NAMALWA (cell line): ENCODE measurements around the gene ZYG11B.
"Not testable (repeated sequence)": the region's sequence is repeated elsewhere in the genome, so short reads cannot be mapped to it uniquely, and the experiment has no call there.

ENCODE experiments used
- DNase-seq: peaks from one replicate; pipeline ENCODE4 v3.0.0-alpha.2; 2015; ENCODE audit warnings: low spot score

Gene ZYG11B

DNA sequence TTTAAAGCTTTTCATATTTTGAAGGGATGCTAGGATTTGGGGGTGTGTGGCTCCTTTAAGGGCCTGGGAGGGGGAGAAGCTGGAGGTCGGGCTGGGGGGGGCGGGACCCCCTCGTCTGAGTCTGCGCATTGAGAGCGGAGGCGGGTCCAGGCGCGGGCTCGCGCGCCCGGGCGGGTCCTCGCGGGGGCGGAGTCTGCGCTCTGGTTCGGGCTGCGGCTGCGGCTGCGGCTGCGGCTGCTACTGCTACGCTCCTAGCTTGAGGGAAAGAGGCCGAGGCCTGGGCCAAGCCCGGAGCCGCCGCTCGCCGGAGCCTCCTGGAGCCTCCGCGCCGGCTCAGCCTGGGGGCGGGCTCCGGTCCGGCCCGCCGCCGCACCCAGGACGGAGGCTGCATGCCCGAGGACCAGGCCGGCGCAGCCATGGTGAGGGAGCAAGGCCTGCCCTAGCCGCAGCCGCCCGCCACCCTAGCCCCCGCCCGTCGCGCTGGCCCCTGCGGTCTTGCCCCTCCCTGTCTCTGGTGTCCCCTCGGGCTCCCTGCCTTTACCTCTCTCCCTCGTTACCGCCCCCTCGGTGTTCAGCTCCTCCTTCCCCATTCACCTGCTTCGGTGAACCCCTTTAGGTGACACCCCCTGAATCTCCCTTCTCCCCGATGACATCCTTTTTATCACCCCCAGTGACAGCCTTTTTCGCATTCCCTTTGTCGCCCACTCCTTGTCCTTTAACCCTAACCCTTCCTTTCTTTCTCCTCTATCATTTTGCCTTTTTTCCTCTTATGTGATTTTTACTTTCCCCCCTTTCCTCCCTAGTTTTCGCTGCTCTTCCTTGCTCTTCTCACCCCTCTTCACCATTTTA, at the start of gene ZYG11B:
Gene ZYG11B, plus strand, starts transcription at position 189 of the 849 bp plus-strand sequence. Its CDS starts 201 bp downstream, at position 390.
- DNase-seq = peak; percentile 90

DNA sequence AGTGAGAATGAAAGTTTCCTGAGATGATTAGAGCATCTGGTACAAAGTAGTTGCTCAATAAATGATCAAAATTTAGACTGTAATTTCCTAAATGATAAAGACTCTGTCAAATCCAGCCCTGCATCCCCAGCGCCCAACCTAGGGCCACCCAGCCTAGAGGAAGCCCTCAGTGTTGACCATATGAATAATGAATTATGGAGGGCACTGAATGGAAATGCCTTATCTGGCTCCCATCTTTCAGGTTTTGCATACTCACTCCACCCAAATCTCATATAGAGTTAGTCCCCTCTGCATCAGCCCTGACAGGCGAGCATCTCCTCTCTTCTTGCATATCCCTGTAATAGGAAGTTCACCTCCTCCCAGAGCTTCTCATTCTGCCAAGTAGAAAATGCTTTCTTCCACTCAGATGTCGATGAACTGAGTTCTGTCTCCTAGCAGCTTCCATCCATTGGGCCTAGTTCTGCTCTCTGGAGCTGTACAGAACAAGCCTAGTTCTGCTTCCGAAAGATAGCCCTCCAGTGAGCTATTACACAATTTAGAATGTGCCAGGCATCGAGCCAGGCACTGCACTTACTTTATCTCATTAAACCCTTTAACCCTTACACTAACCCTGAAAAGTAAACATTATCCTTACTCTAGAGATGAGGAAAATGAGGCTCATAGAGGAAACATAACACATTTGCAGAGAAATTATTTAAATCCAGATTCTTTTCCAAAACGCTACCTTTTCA, 49.0 kb upstream of the ZYG11B start:
- DNase-seq = no peak

DNA sequence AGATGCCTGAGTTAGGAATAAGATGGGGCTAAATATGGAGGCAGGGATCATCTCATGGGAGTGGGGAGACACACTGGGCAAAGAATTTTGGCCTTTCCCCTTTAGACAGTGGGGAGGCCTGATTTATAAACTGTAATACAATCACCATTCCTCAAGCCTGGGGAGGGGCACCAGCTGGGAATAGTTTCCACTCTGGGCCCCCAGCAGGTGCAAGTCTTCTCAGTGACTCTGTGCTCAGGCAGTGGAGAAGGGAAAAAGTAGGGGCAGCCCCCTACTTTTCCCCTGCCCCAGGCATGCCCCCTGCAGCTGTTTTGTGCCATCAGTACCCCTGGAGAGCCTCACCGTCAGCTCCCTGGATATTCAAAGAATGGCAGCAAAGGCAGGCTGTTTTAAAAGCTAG, 47.2 kb upstream of the ZYG11B start:
- DNase-seq = no peak

DNA sequence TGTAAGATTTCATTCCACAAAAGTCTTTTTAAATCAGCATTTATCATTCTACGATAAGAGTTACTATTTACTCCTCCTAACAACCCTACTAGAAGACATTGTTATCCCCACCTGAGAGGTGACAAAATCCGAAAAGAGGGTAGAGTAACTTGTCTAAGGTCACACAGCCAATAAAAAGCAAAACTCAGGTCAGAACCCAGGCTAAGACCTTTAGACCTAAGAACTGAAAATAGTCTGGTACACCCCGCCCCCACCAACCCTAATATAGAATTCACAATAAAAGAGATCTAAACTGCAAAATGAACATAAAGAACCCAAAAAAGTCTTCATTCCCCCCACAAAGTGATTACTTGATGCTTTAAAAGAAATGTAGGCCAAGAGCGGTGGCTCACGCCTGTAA, 46.8 kb upstream of the ZYG11B start:
- no peak for DNase-seq

DNA sequence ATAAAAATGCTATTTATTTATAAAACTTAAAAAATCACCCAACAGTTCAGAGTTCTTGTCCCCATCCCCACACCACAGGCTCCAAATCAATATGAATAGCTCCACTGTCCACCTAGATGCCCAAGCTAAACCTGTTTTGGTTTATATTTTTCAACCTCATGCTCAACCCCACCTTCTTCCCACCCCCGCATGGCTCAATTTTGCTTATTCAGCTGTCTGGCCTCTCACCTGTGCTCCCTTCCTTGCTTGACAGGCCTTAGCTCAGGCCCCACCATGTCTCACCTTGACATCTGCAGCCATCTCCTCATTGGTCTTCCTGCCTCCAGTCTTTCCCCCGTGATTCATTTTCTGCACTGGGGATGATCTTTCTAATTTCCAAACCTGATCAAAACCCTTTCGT, 45.9 kb upstream of the ZYG11B start:
- DNase-seq = no peak

DNA sequence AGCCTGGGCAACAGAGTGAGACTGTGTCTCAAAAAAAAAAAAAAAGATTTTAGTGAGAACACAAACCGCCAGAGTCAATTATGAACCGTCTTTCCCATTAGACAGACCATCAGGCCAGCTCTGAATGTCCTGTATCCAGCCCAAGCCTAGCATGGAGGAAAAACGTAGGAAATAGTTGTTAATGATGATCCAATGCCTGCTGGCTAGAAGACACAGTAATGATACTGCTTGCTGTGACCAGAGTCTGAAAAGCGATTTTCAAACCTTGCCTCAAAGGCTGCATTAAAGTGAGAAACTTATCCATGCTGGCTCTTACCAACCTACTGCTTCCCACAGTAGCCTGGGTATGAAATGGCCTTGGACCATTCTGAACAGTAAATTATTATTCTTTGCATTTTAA, 45.1 kb upstream of the ZYG11B start:
- DNase-seq = no peak

DNA sequence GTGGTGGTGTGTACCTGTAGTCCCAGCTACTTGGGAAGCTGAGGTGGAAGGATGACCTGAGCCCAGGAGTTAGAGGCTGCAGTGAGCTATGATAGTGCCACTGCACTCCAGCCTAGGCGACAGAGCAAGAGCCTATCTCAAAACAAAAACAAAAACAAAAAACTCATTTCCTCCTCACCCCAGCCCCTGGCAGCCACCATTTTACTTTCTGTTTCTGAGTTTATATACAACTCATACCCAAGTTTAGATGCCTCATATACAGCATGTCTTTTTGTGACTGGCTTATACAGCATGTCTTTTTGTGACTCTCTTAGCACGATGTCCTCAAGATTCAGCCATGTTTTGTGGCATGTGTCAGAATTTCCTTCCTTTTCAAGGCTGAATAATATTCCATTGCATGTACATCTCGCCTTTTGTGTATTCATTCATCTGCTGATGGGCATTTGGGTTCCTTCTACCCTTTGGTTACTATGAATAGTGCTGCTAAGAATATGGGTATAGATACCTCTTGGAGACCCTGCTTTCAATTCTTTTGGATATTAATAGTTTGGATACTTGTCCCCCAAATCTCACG, 42.8 kb upstream of the ZYG11B start:
- no peak for DNase-seq

DNA sequence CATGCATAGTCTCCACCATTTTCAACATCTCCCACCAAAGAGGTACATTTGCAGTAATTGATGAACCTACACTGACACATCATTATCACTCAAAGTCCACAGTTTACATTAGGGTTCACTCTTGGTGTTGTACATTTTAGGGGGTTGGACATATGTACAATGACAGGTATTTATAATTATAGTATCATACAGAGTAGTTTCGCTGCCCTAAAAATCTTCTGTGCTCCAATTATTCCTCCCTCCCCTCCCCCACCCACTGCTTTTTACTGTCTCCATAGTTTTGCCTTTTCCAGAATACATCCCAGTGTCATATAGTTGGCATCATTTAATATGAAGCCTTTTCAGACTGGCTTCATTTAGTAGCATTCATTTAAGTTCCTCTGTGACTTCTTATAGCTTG, 41.7 kb upstream of the ZYG11B start:
- no peak for DNase-seq

DNA sequence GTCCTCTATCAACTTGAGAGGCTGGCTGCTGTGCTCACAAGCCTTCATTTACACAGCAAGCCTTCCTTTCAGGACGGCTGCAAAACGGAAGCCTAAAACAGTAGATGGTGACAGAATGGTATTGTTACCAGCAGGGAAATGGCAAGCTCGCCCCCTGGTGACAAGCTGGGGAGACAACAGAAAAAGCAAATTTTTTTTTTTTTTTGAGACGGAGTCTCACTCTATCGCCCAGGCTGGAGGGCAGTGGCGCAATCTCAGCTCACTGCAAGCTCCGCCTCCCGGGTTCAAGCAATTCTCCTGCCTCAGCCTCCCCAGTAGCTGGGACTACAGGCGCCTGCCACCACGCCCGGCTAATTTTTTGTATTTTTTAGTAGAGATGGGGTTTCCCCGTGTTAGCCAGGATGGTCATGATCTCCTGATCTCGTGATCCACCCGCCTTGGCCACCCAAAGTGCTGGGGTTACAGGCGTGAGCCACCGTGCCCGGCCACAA, 39.9 kb upstream of the ZYG11B start:
- peak; percentile 84 for DNase-seq

DNA sequence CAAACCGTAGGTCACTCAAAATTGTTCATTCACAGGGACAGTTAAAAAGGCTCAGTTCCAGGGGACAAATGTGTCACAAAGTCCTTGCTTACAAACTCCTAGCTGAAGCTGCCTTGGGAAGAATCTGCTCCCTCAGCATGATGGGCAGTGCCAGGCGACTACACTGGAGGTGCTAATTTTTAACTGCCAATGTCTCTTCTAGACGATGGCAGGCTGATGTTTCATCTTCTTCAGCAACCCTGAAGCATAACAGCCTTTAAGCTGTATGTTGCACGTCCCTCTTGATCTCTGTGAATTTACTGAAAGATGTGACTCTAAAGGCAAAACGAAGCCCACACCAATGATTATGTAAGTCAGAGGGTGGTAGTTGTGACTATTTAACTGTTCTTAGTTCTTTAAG, 39.4 kb upstream of the ZYG11B start:
- DNase-seq = no peak

DNA sequence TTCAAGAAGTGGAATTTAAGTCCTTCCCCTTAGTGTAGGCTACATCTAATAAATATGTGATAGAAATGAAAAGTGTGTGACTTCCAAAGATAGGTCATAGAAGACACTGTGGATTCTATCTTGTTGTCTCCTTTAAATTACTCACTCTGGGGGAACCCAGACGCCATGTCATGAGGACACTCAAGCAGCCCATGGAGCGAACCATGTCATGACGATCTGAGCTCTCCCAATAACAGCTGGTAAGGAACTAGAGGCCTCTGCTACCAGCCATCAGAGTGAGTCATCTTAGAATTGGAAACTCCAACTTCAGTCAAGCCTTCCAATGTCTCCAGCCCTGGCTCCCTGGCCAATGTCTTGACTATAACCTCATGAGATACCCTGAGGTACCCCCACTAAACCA, 34.4 kb upstream of the ZYG11B start:
- no peak for DNase-seq

DNA sequence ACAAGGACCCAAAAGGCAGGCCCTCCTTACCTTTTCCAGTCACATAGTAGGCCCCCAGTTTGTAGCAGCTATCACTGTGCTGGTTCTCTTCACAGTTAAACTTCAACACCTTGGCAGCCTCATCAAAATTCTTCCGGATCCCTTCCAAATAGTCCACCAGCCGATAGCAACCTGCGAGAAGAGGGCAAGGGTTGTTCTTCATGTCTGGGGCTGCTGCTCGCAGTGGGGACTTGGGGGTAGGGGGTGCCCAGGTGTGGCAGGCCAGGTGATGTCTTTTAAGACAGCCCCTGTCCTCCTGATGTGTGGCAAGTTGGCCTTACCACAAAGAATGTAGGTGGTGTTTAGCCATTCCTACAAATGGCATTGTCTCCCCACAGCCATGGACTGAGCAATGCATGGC, 33.6 kb upstream of the ZYG11B start:
- DNase-seq = no peak

DNA sequence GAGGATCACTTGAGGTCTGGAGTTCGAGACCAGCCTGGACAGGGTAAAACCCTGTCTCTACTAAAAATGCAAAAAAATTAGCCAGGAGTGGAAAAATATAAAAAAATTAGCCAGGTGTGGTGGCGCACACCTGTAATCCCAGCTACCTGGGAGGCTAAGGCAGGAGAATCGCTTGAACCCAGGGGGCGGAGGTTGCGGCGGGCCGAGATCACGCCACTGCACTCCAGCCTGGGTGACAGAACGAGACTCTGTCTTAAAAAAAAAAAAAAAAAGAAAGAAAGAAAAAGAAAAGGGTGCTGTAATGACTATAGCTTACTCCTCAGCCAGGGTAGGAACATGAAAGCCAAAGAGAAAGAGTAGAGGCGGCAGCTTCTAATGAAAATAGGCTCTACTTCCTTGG, 32.9 kb upstream of the ZYG11B start:
- DNase-seq = not testable (repeated sequence)

DNA sequence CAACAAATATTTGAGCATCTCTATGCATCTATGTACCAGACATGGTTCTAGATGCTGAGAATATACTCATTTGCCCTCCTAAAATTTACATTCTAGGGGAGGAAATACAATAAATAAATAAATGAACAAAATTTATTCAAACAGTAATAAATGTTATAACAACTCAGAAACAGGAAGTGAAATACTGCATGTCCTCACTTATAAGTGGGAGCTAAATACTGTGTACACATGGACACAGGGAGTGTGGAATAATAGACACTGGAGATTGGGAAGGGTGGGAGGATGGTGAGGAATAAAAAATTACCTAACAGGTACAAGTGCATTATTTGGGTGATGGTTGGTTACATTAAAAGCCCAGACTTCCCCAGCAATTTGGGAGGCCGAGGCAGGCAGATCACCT, 32.4 kb upstream of the ZYG11B start:
- DNase-seq = no peak

DNA sequence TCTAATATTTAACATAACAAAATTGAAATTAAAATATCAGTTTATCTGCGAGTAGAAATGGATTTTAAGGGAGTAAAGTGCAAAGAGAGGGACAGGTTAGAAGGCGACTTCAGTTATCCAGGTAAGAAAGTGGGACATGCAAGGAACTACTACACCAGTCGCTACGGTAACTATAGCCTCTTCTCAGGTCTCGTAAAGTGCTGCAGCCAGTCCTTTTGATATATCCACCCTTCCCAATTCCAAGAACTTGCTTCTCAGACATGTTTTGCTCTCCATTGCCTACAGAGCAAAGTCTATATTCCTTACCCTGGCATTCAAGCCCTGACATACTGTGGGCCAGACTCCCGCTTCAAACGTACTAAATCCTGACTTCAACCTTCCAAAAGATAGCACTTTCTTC, 30.6 kb upstream of the ZYG11B start:
- DNase-seq = no peak

DNA sequence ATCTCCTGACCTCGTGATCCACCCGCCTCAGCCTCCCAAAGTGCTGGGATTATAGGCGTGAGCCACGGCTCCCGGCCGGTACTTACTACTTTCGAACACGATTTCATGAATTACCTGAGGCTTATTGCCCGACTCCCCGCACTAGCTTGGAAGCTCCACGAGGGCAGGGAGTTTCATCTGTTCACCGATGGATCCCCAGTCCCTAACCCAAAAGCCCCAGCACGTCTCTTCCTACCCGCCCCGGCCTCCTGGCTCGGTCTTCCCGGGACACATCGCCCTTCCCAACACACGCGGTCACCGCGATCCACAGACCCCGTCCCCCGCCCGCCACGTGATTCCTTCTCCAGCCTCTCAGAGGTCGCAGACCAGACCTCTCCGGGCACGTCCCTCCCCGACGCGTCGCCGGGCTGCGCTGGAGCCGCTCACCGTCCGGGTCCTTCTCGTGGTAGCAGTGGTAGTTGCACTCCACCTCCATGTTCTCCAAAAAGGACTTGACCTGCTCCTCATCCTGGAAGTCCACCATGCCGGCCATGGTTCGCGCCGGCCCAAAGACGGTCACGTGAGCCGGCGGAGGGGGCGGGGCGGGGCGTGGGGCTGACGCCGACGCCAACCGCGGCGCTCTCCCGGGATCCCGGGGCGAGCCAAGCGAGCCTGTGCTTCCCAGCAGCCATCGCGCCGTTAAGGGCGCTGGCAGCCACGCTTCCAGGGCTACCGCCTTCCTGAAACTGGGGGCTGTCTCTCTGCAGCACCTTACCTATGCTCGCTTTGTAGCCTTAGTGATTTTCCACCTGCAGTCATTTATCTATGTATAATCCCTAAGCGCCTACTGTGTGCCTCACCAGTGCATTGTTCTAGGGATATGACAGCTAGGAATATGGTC, 28.2 kb upstream of the ZYG11B start, which contains the start of gene COA7:
Gene COA7, minus strand, starts transcription at position 553 of the 880 bp plus-strand sequence. Its CDS starts 21 bp downstream, at position 532.
- peak; percentile 65 for DNase-seq

DNA sequence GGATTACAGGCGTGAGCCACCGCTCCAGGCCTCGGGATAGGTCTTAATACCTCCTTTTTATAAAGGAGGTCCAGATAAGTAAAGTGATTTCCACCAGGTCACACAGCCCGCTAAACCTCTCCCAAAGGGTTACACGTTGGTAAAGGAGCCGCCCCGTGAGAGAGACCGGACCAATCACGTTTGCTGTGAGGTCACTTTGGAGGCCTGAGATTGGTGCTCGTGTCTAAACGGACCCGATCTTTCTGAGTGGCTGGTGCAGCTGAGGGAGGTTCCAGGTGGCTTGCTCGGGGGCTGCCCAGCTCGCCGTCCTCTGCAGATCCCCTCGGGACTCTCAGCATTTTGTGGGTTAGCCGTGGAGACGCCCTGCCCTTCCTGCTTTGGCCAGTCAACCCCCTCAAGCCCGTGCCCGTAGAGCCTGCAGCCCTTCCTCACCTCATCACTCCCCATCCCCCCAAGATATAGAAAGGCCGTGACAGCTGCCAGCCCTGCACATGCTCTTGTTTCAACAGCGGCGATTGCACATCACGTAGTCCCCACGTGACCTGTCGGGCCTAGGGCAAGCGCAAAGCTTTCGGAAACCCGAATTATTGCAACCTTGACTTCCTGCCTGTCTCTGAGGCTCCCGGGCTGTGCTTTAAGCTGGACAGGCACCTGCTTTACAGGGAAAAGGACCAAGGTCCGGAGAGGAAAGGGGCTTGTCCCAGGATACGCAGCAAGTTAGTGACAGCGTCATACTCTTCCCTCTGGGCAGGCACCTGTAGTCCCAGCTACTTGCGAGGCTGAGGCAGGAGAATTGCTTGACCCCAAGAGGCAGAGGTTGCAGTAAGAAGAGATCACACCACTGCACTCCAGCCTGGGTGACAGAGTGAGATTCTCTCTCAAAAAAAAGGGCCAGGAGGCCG, 23.1 kb upstream of the ZYG11B start:
- DNase-seq = peak; percentile 97

DNA sequence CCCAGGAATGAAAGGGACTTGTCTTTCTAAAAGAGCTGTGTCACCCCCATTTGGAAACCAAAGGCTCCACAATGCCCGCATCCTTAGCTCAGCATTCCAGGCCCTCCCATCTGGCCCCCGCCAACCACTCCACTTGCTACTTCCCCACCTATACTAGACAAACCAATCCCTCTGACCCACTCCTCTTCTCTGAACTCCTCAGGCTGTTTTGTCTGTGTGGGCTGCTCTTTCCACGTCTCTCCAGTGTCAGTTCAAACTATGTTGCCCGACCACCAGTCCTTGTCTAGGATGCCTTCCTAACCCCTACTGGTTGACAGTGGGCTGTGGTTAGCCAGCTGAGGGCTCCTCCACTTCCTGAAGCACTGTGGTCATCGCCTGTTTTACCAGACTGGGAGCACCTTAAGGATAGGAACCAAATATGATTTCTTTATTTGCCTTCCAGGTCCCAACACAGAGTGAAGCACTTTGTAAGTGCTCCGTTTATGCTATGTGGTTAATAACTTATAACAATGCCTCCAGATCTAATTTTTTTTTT, 20.1 kb upstream of the ZYG11B start:
- DNase-seq = no peak

DNA sequence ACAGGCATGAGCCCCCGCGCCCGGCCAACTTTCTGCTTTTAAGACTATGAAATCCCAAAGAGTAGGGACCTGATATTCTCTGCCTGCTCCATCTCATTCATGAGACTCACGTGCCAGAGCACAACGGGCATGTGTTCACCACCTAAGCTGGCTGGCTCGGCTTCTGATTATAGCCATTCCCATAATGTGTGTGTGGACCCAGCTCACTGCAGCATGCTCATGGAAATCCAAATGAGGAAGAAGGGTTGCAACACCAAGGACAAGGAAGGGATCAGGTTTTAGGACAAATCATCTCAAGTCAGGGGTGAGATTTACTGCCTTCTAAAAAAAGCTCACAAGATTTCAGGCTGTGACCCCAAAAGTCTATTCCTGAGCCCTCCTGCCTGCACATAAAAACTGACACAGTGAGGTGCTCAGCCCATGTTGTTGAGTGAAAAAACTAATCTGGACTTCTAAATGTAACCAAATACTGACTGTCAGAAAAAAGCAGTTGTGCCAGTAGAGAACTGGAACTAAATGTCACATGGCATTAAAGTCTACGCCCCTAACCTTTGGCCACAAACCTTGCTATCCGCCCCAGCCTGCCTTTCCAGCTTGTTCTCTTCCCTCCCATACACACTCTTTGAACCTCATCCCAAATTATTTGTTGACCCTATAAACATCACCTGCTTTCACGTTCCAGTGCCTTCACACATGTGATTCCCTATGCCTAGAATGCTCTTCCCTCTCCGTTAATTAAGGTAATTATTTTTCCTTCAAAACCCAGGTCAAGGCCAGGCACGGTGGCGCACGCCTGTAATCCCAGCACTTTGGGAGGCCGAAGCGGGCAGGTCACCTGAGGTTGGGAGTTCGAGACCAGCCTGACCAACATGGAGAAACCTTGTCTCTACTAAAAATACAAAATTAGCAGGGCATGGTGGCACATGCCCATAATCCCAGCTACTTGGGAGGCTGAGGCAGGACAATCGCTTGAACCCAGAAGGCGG, 19.0 kb upstream of the ZYG11B start:
- DNase-seq = no peak
